NCI-H1092 treated with DMSO at 0.1 percent for 48 hours (cell line): ENCODE data around the gene PDLIM7.
A peak's percentile ranks its signal among the peaks of the same experiment; 100 is the strongest.
"Not testable (repeated sequence)": the region's sequence is repeated elsewhere in the genome, so short reads cannot be mapped to it uniquely, and the experiment has no call there.

Experiments used
- DNase-seq: peaks from one replicate; lab custom pipeline; 2025; lab: John Stamatoyannopoulos, UW

Gene PDLIM7, protein sequence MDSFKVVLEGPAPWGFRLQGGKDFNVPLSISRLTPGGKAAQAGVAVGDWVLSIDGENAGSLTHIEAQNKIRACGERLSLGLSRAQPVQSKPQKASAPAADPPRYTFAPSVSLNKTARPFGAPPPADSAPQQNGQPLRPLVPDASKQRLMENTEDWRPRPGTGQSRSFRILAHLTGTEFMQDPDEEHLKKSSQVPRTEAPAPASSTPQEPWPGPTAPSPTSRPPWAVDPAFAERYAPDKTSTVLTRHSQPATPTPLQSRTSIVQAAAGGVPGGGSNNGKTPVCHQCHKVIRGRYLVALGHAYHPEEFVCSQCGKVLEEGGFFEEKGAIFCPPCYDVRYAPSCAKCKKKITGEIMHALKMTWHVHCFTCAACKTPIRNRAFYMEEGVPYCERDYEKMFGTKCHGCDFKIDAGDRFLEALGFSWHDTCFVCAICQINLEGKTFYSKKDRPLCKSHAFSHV

DNA sequence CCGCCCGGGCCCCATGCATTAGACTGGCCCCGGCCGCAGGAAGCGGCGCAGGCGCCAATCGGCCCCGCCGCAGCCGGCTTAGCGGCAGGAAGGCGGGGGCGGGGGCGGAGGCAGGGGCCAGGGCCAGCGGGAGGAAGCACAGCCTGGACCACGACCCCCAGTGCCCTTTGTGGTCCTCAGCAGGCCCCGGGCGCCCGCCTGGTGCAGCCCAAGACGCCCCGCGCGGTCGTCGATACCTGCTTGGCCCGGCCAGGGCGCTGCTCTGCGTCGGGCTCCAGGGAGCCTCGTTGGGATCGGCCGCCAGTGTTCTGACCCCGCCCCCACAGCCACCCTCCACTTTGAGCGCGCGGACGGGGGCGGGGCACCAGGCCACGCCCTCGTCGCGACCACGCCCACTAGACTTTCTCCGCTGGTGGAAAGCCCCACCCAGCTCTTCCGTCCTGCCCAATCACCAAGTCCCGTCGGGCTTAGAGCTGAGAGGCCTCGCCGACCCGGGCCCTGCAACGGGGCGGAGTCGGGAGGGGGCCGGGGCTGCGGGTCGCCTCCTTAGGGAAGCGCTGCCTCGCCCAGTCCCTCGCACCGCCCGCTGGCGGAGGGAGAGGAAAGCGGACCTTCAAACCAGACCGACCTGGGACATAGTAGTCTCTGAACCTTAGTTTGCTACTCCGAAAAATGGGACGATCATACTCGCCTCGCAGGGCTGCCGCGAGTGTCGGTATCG, at the start of gene PDLIM7:
TSS of gene PDLIM7 (minus strand) at position 313 of the 721 bp plus-strand sequence. CDS start 1,092 bp downstream, outside the sequence.
- peak; percentile 83 for DNase-seq

DNA sequence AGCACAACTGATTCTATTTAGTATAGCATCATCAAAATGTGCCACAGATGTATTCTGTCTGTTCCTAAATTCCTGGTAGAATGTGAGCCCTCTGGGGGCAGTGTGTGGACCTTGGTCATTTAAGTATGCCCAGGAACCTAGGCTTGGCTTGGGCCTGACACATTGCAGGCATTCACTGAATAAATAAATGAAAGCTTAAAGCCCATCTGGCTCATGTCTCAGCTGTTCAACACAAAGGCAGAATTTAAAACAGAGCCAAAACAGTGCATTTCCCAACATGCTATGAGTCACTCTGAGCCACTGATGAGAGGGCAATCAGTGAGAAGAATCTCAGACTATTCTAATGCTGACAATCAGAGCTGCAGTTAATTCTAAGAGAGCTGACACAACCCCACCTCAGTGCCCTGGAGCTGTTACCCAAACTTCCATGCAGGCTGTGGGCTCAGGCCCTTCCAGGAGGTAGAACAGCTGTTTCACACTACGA, 48.9 kb upstream of the PDLIM7 start:
- DNase-seq = no peak

DNA sequence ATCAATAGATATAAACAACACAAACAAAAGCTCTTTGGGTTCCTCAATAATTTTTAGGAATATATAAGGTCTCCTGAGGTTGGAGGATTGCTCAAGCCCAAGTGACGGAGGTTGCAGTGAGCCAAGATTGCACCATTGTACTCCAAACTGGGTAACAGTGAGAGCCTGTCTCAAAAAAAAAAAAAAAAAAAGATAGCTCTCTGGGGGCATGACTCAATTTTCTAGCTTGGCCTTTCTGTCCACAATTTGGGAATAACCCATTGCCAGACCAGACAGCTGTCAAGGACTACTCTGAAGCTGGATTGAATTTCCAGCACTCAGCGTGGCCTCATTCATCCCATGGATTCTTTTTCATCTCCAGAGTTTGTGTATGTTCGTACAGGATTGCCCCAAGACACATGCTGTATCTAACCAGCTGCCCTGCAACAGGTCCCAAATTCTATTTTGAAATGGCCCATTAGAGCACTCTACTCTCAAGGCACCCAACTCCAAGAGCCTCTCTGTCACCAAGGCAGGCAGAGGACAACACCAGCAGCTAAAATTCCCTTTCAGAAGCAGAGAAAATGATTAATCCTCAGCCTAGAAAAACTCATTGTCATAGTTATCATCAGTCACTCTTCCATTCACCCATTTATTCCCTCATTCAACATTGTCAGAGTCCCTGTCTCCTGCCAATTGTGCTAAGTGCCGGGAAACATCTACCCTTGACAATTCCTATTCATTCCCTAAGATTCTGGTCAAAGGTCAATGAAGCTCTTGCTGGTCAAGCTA, 48.3 kb upstream of the PDLIM7 start:
- DNase-seq = no peak

DNA sequence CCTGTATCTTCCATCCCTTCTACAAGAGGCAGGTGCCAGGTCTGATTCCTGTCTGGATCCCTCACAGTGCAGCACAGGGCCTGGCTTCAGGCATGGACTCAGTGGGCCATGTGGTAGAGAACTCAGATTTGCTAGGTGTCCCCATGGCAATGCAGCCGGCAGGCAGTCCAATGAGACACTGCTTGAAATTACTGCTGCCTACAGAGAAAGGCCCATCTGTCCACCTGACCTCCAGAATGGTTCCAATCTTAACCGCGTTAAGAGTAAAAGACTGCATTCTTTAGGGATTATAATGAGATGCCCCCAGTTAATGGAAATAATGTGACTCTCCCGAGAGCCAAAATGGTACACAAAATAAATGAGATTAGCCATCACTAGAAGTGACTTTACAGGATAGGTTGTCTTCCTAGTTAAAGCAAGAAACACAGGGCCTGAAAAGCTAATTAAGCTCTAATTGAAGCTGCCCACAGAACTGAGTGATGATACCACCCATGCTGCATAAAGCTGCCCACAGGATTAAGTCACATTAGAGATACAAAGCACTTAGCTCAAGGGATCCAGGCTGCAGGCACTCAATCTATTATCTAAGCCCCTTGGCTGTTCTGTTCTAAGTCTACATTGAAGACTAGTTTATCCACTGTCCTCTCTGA, 45.5 kb upstream of the PDLIM7 start:
- DNase-seq = no peak

DNA sequence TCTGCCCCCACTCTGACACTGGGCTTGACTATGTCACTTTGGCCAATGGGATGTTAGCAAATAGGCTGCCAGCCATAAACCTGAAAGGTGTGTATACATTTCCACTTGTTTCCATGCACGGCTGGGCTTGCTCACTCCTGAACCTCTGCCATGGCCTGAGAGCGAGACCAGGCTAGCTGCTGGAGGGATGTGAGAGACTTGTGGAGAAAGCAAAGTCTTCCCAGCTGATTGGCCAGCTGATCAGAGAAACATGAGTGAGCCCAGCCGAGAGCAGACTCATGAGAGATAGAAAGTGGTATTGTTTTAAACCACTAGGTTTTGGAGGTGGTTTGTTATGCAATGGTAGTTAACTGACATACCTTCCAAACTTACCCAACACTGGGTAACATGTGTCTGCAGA, 43.0 kb upstream of the PDLIM7 start:
- DNase-seq = no peak

DNA sequence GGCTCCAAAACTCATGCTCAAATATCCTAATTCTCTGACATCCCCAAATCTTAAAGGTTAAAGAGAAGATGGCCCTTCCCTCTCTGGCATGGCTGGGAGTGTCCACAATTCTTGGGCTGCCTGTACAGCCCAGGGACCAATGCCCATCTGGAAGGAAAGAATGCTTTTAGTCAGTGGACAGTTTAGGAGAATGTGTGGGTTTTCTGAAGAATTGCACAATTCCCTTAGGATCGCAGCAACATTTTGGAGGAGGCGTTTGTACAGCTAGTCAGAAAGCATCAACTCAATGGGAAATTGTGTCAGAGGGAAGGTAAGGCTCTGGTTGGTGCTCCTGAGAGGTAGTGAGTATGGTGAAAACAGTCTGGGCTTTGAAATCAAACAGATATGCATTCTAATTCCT, 42.0 kb upstream of the PDLIM7 start:
- DNase-seq = no peak

DNA sequence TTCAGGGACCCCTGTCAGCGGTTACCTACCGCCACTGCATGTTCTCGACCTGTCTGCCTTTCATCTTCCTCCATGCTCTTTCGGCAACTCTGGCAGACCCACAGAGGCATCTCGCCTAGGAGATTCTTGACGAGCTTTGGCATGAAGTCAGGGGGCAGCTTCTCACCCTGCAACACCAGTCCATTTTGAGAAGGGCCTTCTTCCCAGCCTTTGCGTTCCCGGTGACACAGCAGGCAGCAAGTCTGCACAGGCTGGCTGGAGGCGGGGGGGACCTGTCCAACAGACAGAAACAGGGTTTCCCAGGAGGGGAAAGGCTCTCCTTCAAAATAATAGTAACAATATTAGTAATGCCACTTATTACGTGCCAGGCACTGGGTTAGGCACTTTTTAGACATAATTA, 41.5 kb upstream of the PDLIM7 start:
- DNase-seq = no peak

DNA sequence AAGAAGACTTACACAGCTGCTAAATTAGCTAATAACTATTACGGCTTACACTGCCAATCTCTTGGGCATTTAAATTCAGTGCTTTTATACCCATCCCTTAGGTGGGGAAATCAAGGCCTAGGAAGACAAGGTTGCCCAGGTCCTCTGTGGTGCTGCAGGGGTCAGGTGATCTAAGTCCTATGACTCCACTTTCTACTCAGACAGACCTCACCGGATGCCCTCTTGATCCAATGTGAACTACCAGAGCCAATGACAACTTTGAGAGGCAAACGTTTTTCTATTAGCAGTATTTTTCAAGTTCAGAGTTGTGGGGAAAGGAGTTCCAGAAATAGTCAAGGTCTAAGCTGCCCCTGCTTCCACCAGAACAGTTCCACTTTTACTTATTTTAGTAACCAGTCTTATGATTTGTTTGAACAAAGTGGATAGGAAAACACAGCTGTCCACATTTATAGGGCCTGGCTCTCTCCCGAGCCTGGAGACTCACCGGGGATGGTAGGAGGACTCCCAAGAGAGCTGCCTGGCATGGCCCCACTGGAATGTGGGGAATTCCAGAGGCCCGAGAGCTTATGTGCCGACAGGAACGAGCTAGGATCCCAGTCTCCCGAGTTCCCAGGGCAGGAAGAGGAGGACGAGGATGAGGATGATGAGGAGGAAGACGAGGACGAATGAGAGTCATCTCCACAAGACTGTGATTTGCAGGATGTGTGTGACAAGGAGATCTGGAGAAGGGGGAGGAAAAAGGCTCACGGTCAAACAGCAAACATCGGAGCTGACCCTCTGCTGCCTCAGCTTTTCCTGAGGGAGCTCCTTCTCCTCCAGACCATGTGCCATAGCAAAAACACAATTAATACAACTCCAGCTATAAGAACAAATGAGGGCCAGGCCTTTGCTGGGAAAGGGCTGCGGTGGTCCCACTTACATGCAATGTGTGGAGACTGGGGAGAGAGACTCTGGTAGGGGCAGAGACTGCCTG, 40.3 kb upstream of the PDLIM7 start:
- DNase-seq = no peak

DNA sequence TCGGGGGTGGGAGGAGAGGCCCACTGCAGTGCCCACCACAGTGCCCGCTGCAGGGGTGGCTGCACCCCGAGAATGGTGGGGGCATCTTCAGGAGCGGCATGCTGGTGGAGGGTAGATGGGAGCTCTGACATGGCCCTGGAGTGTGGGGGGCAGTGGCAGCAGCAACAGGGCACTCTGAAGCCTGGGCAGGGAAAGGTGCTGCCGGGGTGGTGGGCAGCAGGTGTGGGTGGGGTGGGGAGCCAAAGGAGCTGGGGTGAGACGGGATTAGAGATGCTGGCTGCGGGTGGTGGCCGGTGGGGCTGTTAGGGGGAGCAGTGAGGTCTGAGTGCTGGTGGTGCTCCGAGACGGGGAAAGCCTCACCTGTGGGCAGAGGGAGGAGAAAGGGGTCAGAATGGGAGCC, 39.0 kb upstream of the PDLIM7 start:
- DNase-seq = no peak

DNA sequence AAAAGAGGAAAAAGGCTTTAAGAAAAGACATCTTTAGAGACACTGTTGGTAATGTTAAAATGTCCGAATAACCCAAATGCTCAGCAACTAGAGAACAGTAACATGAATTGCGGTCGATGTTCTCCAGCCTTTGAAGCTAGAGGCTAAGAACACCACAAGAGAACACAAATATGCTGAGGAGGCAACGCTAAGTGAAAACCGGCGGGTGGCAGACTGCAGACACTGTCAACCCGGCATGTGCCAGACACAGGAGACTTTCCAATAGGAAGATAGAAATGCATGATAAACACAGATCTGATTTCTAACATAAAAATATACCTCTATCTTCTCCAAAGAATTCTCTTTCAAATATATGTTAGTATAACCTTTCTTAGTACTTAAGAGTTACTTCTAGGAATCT, 37.7 kb upstream of the PDLIM7 start:
- no peak for DNase-seq

DNA sequence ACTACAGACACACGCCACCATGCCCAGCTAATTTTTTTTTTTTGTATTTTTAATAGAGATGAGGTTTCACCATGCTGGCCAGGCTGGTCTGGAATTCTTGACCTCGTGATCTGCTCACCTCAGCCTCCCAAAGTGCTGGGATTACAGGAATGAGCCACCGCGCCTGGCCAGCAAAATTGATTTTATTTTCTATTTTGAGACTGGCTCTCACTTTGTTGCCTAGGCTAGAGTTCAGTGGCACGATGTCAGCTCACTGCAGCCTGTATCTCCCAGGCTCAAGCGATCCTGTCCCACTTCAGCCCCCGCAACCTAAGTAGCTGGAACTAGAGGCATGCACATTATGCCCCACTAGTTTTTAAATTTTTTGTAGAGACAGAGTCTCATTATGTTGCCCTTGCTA, 37.0 kb upstream of the PDLIM7 start:
- not testable (repeated sequence) for DNase-seq

DNA sequence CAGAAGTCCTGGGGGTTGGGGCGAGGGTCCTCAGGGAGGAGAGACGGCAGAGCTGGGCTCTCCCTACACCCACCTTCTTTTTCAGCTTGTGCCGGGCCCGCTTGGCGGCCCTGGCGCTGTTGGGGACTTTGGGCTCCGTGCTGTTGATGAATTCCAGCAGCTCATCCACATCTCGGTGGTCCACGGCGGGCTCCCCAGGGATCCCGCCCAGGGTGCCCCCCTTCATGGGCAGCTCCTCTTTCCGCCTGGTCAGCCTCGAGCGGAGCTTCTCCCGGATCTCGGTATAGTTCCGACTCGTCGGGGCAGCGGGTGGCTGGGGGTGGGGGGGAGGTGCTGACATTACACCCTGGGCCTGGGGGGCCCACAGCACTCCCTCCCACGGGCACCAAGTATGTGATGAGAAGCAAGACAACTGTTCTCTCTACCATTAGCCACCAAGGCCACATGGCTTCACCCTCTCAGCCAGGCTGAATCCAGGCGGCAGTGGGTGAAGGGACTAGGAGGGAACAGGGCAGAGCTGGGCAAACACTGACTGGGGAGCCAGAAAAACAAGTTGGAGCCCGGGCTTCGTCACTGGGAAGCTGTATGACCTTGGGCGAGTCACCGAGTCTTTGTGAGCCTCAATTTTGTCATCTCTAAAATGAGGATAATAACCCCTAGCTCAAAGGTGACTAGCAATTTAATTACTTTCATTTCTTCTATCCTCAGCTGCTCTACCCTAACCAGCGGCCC, 34.0 kb upstream of the PDLIM7 start:
- no peak for DNase-seq

DNA sequence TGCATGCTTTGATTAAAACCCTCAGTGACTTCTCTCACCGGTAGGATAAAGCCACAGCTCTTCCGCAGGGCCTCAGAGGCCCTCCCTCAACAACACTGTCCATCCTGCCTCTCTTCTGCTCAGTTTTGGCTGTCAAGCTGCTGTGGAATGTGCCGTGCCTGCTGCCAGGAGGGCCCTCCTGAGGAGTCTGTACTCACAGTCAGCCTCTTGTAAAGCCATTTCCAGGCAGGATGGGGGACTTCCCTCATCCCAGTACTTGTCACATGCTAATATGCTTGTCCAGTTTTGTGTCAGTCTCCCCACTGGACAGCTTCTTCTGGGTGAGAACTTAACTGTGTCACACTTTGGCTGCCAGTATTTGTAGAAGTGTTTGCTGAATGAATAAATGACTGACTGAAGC, 33.2 kb upstream of the PDLIM7 start:
- DNase-seq = no peak

DNA sequence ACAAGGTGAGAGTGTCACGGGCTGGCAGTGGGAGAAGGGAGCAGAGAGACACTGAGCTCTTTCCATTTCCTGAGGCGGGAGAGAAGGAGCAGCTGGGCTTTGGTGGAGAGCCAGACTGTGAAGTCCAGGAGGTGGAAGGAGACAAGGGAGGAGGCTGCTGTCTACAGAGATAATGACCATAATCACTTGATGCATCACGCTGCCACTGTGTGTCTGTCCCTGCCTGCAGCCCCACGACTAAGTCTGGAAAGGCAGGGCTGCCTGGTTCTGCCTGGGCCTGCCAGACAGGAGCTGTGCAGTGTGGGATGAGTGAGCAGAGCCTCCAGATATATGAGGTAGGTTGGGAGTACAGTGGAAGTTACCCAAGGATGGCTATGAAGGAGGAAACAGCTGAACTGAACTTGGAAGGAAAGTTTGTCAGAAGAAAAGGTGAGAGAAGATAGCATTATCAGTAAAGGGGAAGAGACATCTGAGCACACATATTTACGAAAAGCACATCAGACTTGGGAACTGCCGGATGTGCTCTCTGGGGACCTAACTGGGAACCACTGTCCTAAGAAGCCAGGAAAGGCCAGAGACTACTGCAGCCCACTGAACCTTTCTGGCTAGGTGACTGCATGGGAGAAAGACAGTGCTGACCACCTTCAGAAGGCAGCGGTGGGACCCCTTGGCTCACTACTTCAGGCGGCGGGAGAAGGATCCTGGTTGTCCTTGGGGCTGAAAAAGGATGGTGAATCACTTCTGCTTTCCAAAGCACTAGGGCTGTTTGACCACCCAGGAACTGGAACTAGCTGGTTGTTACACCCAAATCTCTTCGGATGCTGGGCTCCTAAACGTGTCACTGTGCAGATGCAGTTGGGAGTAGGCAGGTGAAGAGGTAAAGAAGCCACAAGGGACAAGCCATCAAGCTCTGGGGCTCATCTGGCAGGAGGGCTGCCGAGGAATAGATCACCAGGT, 32.1 kb upstream of the PDLIM7 start:
- DNase-seq = no peak

DNA sequence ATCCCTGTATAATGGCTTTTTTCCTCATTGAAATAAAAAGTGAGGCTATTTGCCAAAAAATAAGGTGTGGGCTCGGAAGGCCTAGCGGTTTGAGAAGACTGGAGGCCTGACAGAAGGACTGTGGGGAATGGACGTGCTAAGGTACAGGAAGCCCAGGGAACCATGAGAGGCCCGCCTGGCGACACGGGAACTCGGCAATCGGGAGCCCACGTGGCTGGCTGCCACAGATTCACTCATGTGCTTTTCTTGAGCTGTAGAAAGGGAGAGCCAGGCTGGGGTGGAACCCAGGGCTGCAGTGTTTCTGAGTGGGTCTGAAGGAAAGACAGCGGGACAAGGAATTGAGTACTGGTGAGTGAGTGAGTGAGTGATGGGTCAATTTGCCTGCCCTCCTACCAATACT, 31.2 kb upstream of the PDLIM7 start:
- DNase-seq = no peak

DNA sequence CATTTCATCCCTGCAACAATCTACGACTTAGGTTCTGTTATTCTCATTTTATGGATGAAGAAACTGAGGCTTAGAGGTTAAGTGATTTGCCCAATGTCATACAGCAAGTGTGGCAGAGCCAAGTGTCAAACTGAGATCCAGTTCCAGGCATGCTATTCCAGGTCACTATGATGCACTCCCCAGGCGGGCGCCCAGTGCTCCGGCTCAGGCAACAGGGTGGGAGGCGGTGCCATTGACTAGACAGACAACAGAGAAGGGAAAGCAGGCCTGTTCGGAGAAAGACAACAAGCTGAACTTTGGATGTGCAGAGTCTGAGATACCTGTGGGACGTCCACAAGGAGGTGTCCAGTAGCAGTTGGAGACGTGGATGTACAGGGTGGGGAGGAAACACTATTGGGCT, 30.2 kb upstream of the PDLIM7 start:
- DNase-seq = no peak

DNA sequence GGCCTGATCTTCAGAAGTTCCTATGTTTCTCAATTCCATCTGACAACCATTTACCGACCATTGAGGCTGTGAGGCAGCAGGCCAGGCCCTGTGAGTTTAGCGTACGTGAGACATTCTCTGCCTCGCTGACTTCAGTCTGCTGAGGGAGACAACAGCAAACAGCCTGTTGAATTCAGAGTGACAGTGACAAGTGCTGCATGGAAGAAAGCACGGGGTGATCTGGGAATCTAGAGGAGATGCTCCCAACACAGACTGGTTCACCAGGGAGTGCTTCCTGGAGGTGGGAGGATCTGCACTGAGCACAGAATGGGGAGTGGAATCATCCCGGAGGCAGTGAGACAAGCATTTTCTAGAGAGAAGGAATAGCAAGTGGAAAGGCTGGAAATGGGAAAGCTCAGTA, 29.4 kb upstream of the PDLIM7 start:
- DNase-seq = no peak

DNA sequence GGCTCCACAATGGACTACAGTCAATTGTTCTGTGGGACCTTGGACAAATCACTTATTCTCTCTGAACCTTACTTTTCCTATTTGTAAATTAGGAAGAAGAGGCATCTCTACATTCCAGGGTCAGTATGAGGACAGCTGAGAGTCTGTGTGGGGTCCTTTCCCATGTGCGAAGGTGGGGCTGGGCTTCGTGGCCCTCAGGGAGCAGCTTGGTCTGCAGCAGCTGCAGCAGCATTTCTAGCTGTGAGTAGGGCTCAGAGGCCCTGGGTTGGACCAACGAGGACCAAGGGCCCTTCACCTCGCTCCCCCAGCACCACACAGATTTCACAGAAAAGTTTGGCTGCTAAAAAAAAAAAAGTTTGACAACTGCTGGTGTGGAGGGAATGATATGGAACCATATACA, 28.8 kb upstream of the PDLIM7 start:
- no peak for DNase-seq
